Neural cell (in vitro differentiated cells): Measurements from ENCODE around the gene MTX1. TPM values are rescaled to one million over a fixed set of nuclear protein-coding genes. Genes with fewer than 3 reads are reported as not detected.

Experiments used
- H2AFZ ChIP-seq: fragments of 200-600, 300-800 bp; sonication (generic), shearing (Covaris generic); 2 replicates; pipeline ENCODE4 v1.6.0; 2014; ENCODE audit warnings: low read depth, mild to moderate bottlenecking, antibody characterized with exemption, low read length, moderate library complexity
- H3F3A ChIP-seq: fragments of 200-600 bp; shearing (Covaris generic); 2 replicates; pipeline ENCODE4 v1.6.1; 2016; ENCODE audit warnings: mild to moderate bottlenecking, moderate library complexity, mixed read lengths, antibody characterized with exemption, low read length; ENCODE audit not compliant: insufficient read depth, poor library complexity, severe bottlenecking
- H3K27ac ChIP-seq: fragments of 200-600, 300-800 bp; sonication (generic), shearing (Covaris generic); 2 replicates; pipeline ENCODE4 v1.5.1; 2014; ENCODE audit warnings: mild to moderate bottlenecking, low read length, moderate library complexity
- H3K27me3 ChIP-seq: fragments of 300-800, 200-600 bp; sonication (generic), shearing (Covaris generic); 2 replicates; pipeline ENCODE4 v1.6.0; 2014; ENCODE audit warnings: mild to moderate bottlenecking, low read depth, low read length, moderate library complexity; ENCODE audit not compliant: insufficient read depth
- H3K36me3 ChIP-seq: fragments of 300-800, 200-600 bp; sonication (generic), shearing (Covaris generic); 2 replicates; pipeline ENCODE4 v1.5.1; 2014; ENCODE audit warnings: mild to moderate bottlenecking, antibody characterized with exemption, low read length, moderate library complexity; ENCODE audit not compliant: insufficient read depth
- H3K4me2 ChIP-seq: fragments of 300-800, 200-600 bp; sonication (generic), shearing (Covaris generic); 2 replicates; pipeline ENCODE4 v1.6.0; 2014; ENCODE audit warnings: mild to moderate bottlenecking, low read length
- H3K4me3 ChIP-seq: fragments of 300-800, 200-600 bp; sonication (generic), shearing (Covaris generic); 2 replicates; pipeline ENCODE4 v1.5.1; 2014; ENCODE audit warnings: mild to moderate bottlenecking, low read length, moderate library complexity
- H3K79me2 ChIP-seq: fragments of 200-600 bp; shearing (Covaris generic); replicated peaks from 2 replicates; pipeline ENCODE4 v1.6.0; 2014; ENCODE audit warnings: mild to moderate bottlenecking, low read length, moderate library complexity; ENCODE audit not compliant: insufficient read depth
- H3K9ac ChIP-seq: fragments of 300-800, 200-600 bp; sonication (generic), shearing (Covaris generic); 2 replicates; pipeline ENCODE4 v1.6.1; 2016; ENCODE audit warnings: mild to moderate bottlenecking, low read length, mixed read lengths
- H3K9me2 ChIP-seq: fragments of 200-600 bp; shearing (Covaris generic); 2 replicates; pipeline ENCODE4 v1.6.1; 2016; ENCODE audit warnings: mild to moderate bottlenecking, low read length, mixed read lengths; ENCODE audit not compliant: insufficient read depth
- H3K9me3 ChIP-seq: fragments of 200-600, 300-800 bp; sonication (generic), shearing (Covaris generic); 2 replicates; pipeline ENCODE4 v1.6.1; 2016; ENCODE audit warnings: mild to moderate bottlenecking, mixed run types, low read length, moderate library complexity, mixed read lengths
- H4K20me1 ChIP-seq: fragments of 200-600 bp; shearing (Covaris generic); 2 replicates; pipeline ENCODE4 v1.6.1; 2016; ENCODE audit warnings: mild to moderate bottlenecking, mixed run types; ENCODE audit not compliant: insufficient read depth
- CTCF ChIP-seq: fragments of 450-650 bp; IDR thresholded peaks from 2 replicates; pipeline ENCODE4 v1.5.1; 2014; ENCODE audit warnings: antibody characterized with exemption, mild to moderate bottlenecking, moderate library complexity; ENCODE audit not compliant: poor library complexity, severe bottlenecking
- EP300 ChIP-seq: fragments of 450-650 bp; conservative IDR thresholded peaks from 2 replicates; pipeline ENCODE4 v1.6.1; 2014; ENCODE audit warnings: antibody characterized with exemption, mild to moderate bottlenecking, moderate library complexity; ENCODE audit not compliant: poor library complexity, severe bottlenecking
- EZH2 ChIP-seq: fragments of 200-600, 300-800 bp; shearing (Covaris generic), sonication (generic); IDR thresholded peaks from 2 replicates; pipeline ENCODE4 v1.6.1; 2014; ENCODE audit warnings: antibody characterized with exemption, low read length, borderline replicate concordance, mild to moderate bottlenecking; ENCODE audit not compliant: insufficient read depth, poor library complexity, severe bottlenecking
- MXI1 ChIP-seq: fragments of 450-650 bp; conservative IDR thresholded peaks from 2 replicates; pipeline ENCODE4 v1.6.1; 2014; ENCODE audit warnings: antibody characterized with exemption, mild to moderate bottlenecking; ENCODE audit not compliant: poor library complexity, severe bottlenecking
- POLR2AphosphoS5 ChIP-seq: IDR thresholded peaks from 2 replicates; pipeline ENCODE4 v1.6.1; 2012
- RAD21 ChIP-seq: fragments of 450-650 bp; conservative IDR thresholded peaks from 2 replicates; pipeline ENCODE4 v1.6.1; 2014; ENCODE audit warnings: antibody characterized with exemption, mild to moderate bottlenecking, moderate library complexity
- REST ChIP-seq: IDR thresholded peaks from 2 replicates; pipeline ENCODE4 v1.6.1; 2012; ENCODE audit warnings: borderline replicate concordance
- SMC3 ChIP-seq: fragments of 450-650 bp; conservative IDR thresholded peaks from 2 replicates; pipeline ENCODE4 v1.6.1; 2014; ENCODE audit warnings: antibody characterized with exemption, mild to moderate bottlenecking, moderate library complexity; ENCODE audit not compliant: poor library complexity
- TAF1 ChIP-seq: IDR thresholded peaks from 2 replicates; pipeline ENCODE4 v1.6.1; 2012; ENCODE audit warnings: low read depth
- polyA plus RNA-seq: library from polyadenylated mRNA; depleted of rRNA; stranded (reverse); fragments of >200 nt; gene quantifications from 2 replicates; pipeline ENCODE4 v1.2.3, GENCODE V29; 2014

MTX1 gene
- polyA plus RNA-seq, 1 donor from 2014 or later, result 55.0 TPM

- no peak overlapping the region for H2AFZ ChIP-seq
- no peaks in the 10 kb centered on the region for H3K9me3 ChIP-seq
- H3K27ac ChIP-seq, result no peak overlapping the region
- H3K4me2 ChIP-seq, result no peak overlapping the region
- no peaks in the 10 kb centered on the region for H4K20me1 ChIP-seq
- no peak overlapping the region for H3K4me3 ChIP-seq
- no peaks in the 10 kb centered on the region for H3K36me3 ChIP-seq
- H3K9ac ChIP-seq, result no peak overlapping the region
- H3K9me2 ChIP-seq, result no peaks in the 10 kb centered on the region
- no peaks in the 10 kb centered on the region for H3K27me3 ChIP-seq
- TF ChIP-seq RAD21 (no peak), REST (no peak), EZH2 (no peak), TAF1 (no peak), SMC3 (no peak), CTCF (no peak), MXI1 (no peak), POLR2AphosphoS5 (no peak), EP300 (no peak)
- no peaks in the 10 kb centered on the region for H3K79me2 ChIP-seq
- no peaks in the 10 kb centered on the region for H3F3A ChIP-seq
Observed at GRCh38 chr1:155242805-155243358, 34.4 kb downstream of the MTX1 start.

GRCh38 chr1:155244368-155245162 is 36.1 kb downstream of the MTX1 start:
- Histone ChIP-seq H3K9me2 (no peaks in the 10 kb centered on the region), H3F3A (no peaks in the 10 kb centered on the region), H3K27ac (peak overlapping the region; percentile 89), H3K36me3 (no peaks in the 10 kb centered on the region), H3K9me3 (no peaks in the 10 kb centered on the region), H4K20me1 (no peaks in the 10 kb centered on the region), H3K79me2 (no peaks in the 10 kb centered on the region), H3K9ac (peak overlapping the region; percentile 74), H3K27me3 (no peaks in the 10 kb centered on the region), H2AFZ (peak overlapping the region; percentile 84), H3K4me3 (peak overlapping the region; percentile 65), H3K4me2 (peak overlapping the region; percentile 74)
- TF ChIP-seq EZH2 (no peak), EP300 (peak; percentile 92), CTCF (peak; percentile 69), POLR2AphosphoS5 (peak; percentile 91), TAF1 (peak; percentile 90), SMC3 (peak; percentile 56), REST (peak; percentile 82), RAD21 (peak; percentile 40), MXI1 (peak; percentile 67)
